ENCODE data around the gene OR1F1.
"Not testable (repeated sequence)": the region's sequence is repeated elsewhere in the genome, so short reads cannot be mapped to it uniquely, and the experiment has no call there.

The OR1F1 gene

DNA sequence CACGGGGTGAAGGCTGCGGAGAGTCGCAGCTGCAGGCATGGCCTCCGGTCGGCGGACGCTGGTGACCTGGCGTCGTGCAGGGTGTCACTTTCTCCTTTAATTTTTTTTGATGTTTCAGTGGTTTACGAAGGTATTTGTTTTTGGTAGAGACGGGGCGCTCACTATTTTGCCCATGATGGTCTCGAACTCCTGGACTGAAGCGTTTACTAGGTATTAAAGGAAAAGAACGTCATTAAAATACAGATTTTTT lies 36.1 kb upstream of the OR1F1 start:
- DNase-seq: peak; percentile 63

GRCh38 chr16:3152277-3152990 lies 35.6 kb upstream of the OR1F1 start:
- DNase-seq: peak; percentile 100

GRCh38 chr16:3152991-3153368 lies 35.0 kb upstream of the OR1F1 start:
- DNase-seq: no peak

- DNase-seq: no peak
These were observed 32.8 kb upstream of the OR1F1 start for GRCh38 chr16:3155181-3155580.

DNA sequence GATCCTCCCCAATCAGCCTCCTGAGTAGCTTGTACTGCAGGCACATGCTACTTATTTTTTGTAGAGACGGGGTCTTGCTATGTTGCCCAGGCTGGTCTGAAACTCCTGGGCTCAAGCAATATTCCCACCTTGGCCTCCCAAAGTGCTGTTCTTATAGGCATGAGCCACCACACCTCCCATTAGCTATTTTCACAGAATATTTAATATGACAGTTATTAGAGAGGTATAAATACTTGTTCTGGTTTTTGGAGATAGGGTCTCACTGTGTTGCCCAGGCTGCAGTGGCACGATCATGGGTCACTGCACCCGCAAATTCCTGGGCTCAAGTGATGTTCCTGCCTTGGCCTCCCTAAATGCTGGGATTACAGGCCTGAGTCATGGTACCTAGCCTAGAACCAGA lies 32.0 kb upstream of the OR1F1 start:
- no peak for DNase-seq

GRCh38 chr16:3157229-3158025 lies 30.6 kb upstream of the OR1F1 start:
- DNase-seq: peak; percentile 91

DNA sequence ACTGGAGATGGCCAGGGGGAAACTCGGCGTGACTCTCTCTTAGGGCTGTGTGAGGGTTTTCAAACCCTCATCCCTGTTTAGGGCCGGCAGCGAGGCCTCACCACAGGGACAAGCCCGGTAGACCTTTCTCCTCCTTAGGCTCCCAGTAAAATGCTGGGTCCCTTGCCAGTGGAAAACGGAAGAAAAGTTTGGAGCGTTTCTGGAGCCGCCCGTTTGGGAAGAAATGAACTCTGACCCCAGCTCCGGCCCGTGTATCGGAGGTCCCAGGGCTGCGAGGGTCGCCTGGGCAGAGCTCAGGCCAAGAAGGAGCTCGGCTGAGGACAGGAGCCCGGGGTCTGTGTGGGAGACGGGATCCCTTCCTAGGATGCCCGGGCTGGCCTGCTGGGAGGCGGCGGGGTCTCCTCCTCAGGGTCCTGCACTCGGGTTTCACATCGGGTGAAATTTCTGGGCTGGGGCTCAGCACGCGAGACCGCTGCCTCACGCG lies 29.9 kb upstream of the OR1F1 start:
- peak; percentile 74 for DNase-seq

- DNase-seq: peak; percentile 94
These were observed 29.3 kb upstream of the OR1F1 start for GRCh38 chr16:3158510-3159314.

GRCh38 chr16:3161235-3162018 lies 26.6 kb upstream of the OR1F1 start:
- no peak for DNase-seq

DNA sequence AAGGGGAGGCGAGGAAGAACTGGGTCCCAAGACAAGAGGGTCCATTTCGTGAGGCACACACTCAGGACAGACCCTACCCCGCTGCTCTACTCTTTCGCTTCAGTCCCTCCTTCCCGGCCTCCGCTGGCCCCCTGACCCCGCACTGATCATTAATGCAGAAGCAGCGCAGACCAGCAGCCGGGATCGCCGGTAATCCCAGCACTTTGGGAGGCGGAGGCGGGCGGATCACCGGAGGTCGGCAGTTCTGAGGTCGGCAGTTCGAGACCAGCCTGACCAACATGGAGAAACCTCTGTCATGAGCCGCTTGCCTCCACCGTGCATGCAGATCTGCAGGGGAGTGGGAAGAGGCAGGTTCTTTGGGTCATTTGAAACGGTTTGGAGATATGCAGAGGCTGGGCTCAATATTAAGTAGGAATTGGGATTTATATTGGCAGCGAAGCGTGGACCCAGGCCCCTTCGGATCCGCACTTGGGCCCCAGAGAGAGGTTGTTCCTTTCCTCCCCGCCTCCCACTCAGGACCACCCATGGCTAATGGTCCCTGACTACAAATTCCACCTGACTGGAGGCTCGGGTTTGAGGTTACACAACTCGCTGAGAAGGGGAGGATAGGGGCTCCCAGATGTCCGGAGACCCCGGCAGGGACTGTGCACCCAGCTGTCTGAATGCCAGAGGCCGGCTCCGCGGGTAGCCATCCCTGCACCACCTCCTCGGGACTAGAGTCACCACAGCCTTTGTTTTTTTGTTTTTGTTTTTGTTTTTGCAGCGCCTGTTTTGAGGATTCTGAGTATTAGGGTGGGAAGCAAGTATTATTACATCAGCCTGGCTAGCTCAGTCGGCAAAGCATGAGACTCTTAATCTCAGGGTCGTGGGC lies 23.6 kb upstream of the OR1F1 start:
- DNase-seq: no peak

- no peak for DNase-seq
These were observed 22.7 kb upstream of the OR1F1 start for GRCh38 chr16:3165111-3165822.

- DNase-seq: no peak
These were observed 21.5 kb upstream of the OR1F1 start for GRCh38 chr16:3166505-3166886.

- not testable (repeated sequence) for DNase-seq
These were observed 19.3 kb upstream of the OR1F1 start for GRCh38 chr16:3168729-3169128.

- DNase-seq: peak; percentile 75
These were observed 17.4 kb upstream of the OR1F1 start for GRCh38 chr16:3170440-3171180.

DNA sequence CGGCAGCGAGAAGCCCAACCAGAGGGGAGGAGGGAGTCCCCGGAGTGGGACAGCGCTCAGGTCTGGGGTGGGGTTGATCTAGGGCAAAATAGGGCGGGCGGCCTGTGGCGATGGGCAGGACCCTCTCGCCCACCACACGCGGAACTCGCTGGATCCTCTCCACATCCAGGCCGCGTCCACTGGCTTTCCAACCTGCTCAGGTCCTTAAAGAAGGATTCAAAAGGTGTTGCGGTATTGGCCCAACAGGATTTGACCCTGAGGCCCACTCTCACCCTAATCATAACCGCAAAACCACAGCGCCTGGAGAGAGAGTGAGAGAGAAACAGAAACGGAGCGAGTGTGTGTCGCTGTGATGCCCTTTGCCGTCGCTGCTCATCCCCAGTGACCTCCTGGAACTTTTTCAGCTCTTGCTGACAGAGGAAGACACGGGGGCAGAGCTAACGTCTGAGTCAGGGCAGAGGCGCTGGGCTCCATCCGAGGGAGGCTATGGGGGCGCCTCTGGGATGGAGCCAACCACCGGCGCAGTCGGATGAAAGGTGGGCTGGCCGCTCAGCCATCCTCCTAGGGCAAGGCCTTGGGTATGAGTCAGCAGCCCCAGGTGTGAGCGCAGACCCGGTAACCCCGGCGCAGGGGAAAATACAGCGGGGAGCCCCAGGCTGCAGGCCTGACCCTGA lies 16.7 kb upstream of the OR1F1 start:
- no peak for DNase-seq

GRCh38 chr16:3171855-3172593 lies 16.0 kb upstream of the OR1F1 start:
- DNase-seq: peak; percentile 92

DNA sequence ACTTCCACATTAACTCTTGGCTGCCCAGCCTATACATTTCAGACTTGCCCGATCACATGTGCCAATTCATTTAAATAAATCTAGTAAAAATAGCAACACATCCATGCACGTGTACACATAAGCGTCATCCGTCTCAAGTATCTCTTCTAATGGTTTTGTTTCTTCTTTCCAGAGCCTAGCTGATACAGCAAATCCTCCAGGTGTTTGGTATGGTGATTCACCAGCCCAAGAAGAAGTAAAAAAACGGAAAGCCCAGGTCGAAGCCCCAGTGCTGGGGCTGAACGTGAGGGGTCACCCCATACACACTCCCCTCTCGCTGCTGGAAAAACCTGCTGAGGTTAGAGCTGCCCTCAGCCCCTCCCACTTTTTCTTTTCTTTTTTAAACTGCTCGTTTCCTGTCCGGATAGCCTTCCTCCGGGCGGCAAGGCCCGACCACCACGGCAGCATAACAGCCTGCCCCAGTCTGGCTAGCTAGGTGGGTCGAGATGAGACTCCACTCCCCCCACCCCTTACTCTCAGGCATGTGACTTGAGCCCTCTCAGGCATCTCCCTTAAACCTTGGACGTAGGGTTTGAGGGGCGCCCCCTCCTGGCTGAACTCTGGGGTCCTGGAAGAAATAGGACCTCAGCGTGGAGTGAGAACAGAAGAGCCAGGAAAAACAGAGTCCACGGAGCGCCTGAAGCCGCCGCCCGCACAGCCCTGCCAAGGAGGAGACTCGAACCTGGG lies 13.9 kb upstream of the OR1F1 start:
- DNase-seq: peak; percentile 83

- DNase-seq: no peak
These were observed 13.3 kb upstream of the OR1F1 start for GRCh38 chr16:3174618-3175148.

Data from activated CD8-positive, alpha-beta memory T cell treated with anti-CD3 and anti-CD28 coated beads, Interleukin-2, amount 50 U/mL, for 48 hours (primary cell).